ENCODE data around the gene SCAF1. TPM values are rescaled to one million over a fixed set of nuclear protein-coding genes. Genes with fewer than 3 reads are reported as not detected.
A peak's percentile ranks its signal among the peaks of the same experiment; 100 is the strongest.

Gene SCAF1
- total and polyA plus RNA-seq, 2 of the 13 experiments (the other 11 are each of a cell fraction or from before 2014, with no cell fraction given), result 3.3 to 6.1 TPM

DNA sequence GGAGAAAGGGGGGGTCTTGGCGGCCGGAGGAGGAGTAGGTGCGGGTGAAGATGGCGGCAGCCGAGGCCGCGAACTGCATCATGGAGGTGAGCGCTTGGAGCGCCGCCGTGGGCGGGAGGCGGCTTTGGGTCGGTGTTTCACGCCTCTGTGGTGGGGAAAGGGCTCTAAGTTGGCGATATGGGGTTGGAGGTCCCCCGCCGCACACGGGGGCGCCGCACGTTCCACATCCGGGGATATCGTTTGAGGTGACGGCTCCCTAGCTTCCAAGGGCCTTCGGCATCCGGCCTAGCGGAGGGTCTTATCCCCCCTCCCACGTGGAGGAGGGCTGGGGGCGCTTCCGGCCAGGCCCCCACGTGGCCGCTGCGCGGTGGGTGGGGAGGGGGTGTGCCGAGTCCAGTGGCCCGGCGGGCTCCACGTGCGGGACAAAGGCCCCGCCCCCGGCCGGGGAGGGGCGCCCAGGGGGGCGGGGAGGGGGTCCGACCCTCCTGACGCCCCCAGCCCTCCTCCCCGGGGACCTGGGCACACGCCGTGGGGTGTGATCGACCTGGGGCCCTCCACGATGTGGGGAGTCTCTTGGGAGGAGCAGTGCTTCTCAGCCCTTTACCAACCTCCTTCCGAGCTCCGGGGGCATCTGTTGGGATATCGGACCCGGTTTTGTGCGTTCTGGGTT lies 35.4 kb downstream of the SCAF1 start, which contains the start of gene PRMT1 (continued):
- TF ChIP-seq, protein P1, sequence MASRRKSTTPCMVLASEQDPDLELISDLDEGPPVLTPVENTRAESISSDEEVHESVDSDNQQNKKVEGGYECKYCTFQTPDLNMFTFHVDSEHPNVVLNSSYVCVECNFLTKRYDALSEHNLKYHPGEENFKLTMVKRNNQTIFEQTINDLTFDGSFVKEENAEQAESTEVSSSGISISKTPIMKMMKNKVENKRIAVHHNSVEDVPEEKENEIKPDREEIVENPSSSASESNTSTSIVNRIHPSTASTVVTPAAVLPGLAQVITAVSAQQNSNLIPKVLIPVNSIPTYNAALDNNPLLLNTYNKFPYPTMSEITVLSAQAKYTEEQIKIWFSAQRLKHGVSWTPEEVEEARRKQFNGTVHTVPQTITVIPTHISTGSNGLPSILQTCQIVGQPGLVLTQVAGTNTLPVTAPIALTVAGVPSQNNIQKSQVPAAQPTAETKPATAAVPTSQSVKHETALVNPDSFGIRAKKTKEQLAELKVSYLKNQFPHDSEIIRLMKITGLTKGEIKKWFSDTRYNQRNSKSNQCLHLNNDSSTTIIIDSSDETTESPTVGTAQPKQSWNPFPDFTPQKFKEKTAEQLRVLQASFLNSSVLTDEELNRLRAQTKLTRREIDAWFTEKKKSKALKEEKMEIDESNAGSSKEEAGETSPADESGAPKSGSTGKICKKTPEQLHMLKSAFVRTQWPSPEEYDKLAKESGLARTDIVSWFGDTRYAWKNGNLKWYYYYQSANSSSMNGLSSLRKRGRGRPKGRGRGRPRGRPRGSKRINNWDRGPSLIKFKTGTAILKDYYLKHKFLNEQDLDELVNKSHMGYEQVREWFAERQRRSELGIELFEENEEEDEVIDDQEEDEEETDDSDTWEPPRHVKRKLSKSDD (CRISPR knock-in tag; IDR thresholded peaks at IDR 0.05; ENCODE audit: low read depth), result peak; percentile 42; the same call in 1 of the 2 replicates
- TF ChIP-seq, protein P2, sequence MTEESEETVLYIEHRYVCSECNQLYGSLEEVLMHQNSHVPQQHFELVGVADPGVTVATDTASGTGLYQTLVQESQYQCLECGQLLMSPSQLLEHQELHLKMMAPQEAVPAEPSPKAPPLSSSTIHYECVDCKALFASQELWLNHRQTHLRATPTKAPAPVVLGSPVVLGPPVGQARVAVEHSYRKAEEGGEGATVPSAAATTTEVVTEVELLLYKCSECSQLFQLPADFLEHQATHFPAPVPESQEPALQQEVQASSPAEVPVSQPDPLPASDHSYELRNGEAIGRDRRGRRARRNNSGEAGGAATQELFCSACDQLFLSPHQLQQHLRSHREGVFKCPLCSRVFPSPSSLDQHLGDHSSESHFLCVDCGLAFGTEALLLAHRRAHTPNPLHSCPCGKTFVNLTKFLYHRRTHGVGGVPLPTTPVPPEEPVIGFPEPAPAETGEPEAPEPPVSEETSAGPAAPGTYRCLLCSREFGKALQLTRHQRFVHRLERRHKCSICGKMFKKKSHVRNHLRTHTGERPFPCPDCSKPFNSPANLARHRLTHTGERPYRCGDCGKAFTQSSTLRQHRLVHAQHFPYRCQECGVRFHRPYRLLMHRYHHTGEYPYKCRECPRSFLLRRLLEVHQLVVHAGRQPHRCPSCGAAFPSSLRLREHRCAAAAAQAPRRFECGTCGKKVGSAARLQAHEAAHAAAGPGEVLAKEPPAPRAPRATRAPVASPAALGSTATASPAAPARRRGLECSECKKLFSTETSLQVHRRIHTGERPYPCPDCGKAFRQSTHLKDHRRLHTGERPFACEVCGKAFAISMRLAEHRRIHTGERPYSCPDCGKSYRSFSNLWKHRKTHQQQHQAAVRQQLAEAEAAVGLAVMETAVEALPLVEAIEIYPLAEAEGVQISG (CRISPR knock-in tag; IDR thresholded peaks at IDR 0.05), result peak; percentile 81
- no peak for TF ChIP-seq MAFG (CRISPR knock-in tag; IDR thresholded peaks at IDR 0.05)
- TF ChIP-seq AKAP8 (CRISPR knock-in tag; IDR thresholded peaks at IDR 0.05), result 0 out of 2 replicates have a peak, but pooled peaks have one; percentile 7
- TF ChIP-seq, protein P3, sequence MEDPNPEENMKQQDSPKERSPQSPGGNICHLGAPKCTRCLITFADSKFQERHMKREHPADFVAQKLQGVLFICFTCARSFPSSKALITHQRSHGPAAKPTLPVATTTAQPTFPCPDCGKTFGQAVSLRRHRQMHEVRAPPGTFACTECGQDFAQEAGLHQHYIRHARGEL (CRISPR knock-in tag; IDR thresholded peaks at IDR 0.05), result no peak
- TF ChIP-seq TAF1 (CRISPR knock-in tag; IDR thresholded peaks at IDR 0.05), result peak; percentile 92
- TF ChIP-seq, protein P4, sequence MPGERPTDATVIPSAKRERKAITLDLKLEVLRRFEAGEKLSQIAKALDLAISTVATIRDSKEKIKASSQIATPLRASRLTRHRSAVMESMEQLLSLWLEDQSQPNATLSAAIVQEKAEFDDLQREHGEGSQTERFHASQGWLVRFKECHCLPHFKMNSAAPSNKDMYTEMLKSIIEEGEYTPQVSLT (CRISPR knock-in tag; IDR thresholded peaks at IDR 0.05; ENCODE audit: borderline replicate concordance, low read depth), result no peak
- no peak for TF ChIP-seq NFE2L2 (IDR thresholded peaks at IDR 0.05; ENCODE audit: low read length)
- TF ChIP-seq KLF11 (CRISPR knock-in tag; IDR thresholded peaks at IDR 0.05), result no peak
- peak; percentile 53; the same call in 1 of the 2 replicates for TF ChIP-seq FOXO1 (CRISPR knock-in tag; IDR thresholded peaks at IDR 0.05)
- TF ChIP-seq ZNF138 (CRISPR knock-in tag; IDR thresholded peaks at IDR 0.05; ENCODE audit: low read depth), result no peak
- peak; percentile 54 for TF ChIP-seq THAP11 (CRISPR knock-in tag; IDR thresholded peaks at IDR 0.05)
- TF ChIP-seq RXRB (CRISPR knock-in tag; IDR thresholded peaks at IDR 0.05; ENCODE audit: borderline replicate concordance), result no peak
- 0 out of 2 replicates have a peak, but pooled peaks have one; percentile 18 for TF ChIP-seq ZNF263 (CRISPR knock-in tag; IDR thresholded peaks at IDR 0.05)
- TF ChIP-seq, protein P5, sequence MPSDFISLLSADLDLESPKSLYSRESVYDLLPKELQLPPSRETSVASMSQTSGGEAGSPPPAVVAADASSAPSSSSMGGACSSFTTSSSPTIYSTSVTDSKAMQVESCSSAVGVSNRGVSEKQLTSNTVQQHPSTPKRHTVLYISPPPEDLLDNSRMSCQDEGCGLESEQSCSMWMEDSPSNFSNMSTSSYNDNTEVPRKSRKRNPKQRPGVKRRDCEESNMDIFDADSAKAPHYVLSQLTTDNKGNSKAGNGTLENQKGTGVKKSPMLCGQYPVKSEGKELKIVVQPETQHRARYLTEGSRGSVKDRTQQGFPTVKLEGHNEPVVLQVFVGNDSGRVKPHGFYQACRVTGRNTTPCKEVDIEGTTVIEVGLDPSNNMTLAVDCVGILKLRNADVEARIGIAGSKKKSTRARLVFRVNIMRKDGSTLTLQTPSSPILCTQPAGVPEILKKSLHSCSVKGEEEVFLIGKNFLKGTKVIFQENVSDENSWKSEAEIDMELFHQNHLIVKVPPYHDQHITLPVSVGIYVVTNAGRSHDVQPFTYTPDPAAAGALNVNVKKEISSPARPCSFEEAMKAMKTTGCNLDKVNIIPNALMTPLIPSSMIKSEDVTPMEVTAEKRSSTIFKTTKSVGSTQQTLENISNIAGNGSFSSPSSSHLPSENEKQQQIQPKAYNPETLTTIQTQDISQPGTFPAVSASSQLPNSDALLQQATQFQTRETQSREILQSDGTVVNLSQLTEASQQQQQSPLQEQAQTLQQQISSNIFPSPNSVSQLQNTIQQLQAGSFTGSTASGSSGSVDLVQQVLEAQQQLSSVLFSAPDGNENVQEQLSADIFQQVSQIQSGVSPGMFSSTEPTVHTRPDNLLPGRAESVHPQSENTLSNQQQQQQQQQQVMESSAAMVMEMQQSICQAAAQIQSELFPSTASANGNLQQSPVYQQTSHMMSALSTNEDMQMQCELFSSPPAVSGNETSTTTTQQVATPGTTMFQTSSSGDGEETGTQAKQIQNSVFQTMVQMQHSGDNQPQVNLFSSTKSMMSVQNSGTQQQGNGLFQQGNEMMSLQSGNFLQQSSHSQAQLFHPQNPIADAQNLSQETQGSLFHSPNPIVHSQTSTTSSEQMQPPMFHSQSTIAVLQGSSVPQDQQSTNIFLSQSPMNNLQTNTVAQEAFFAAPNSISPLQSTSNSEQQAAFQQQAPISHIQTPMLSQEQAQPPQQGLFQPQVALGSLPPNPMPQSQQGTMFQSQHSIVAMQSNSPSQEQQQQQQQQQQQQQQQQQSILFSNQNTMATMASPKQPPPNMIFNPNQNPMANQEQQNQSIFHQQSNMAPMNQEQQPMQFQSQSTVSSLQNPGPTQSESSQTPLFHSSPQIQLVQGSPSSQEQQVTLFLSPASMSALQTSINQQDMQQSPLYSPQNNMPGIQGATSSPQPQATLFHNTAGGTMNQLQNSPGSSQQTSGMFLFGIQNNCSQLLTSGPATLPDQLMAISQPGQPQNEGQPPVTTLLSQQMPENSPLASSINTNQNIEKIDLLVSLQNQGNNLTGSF (CRISPR knock-in tag; IDR thresholded peaks at IDR 0.05), result 0 out of 2 replicates have a peak, but pooled peaks have one; percentile 27
- no peak for TF ChIP-seq RCOR2 (CRISPR knock-in tag; IDR thresholded peaks at IDR 0.05)
- no peak; the same call in 1 of the 2 replicates for TF ChIP-seq NRL (CRISPR knock-in tag; IDR thresholded peaks at IDR 0.05; ENCODE audit: borderline replicate concordance)
- TF ChIP-seq KMT2B (CRISPR knock-in tag; IDR thresholded peaks at IDR 0.05), result no peak

All from HepG2 (cell line).